H1 (cell line): ENCODE data around the gene CFAP97D2. TPM values are rescaled to one million over a fixed set of nuclear protein-coding genes. Genes with fewer than 3 reads are reported as not detected.

Source experiments
- CTCF ChIA-PET: fragments of 300-600 bp; sonication (Branson Sonifier 250); formaldehyde crosslinking; loops from one replicate; lab custom pipeline; 2021; ENCODE audit not compliant: partially characterized antibody; lab: Charles Lee
- POLR2A ChIA-PET: fragments of 300-600 bp; sonication (Branson Sonifier 250); formaldehyde crosslinking; loops from one replicate; lab custom pipeline; 2021; ENCODE audit warnings: inconsistent platforms; ENCODE audit not compliant: partially characterized antibody; lab: Charles Lee
- DNase-seq, 2 experiments: peaks; one replicate each; pipeline versions ENCODE4 v3.0.0 to v3.0.0-alpha.2; 2010 to 2022; ENCODE audit warnings: low spot score in 2 of 2, low read depth in 1 of 2, mixed read lengths in 1 of 2
- FAIRE-seq: peaks from 2 replicates; lab custom pipeline; 2011; peaks lifted over from hg19 to GRCh38; lab: Jason Lieb, UNC
- H2AFZ ChIP-seq: 2 replicates; pipeline ENCODE4 v1.8.1; 2012; ENCODE audit warnings: low read length, inconsistent platforms
- H2AK5ac ChIP-seq: 2 replicates; pipeline ENCODE4 v1.6.1; 2013; ENCODE audit warnings: low read depth, low read length
- H2BK120ac ChIP-seq: replicated peaks from 2 replicates; pipeline ENCODE3; 2013; ENCODE audit warnings: low read depth, low read length, inconsistent platforms
- H2BK12ac ChIP-seq: 2 replicates; pipeline ENCODE4 v1.6.1; 2013; ENCODE audit warnings: low read depth, low read length
- H2BK15ac ChIP-seq: 2 replicates; pipeline ENCODE4 v1.6.1; 2013; ENCODE audit warnings: low read length
- H2BK20ac ChIP-seq: 2 replicates; pipeline ENCODE4 v1.6.1; 2013; ENCODE audit warnings: low read length
- H2BK5ac ChIP-seq: 2 replicates; pipeline ENCODE4 v1.6.1; 2013; ENCODE audit warnings: low read depth, low read length
- H3K14ac ChIP-seq: 2 replicates; pipeline ENCODE4 v1.6.1; 2013; ENCODE audit warnings: inconsistent platforms; ENCODE audit not compliant: insufficient read length
- H3K18ac ChIP-seq: 2 replicates; pipeline ENCODE4 v1.6.1; 2013; ENCODE audit warnings: low read length; ENCODE audit errors: extremely low read depth
- H3K23ac ChIP-seq: 2 replicates; pipeline ENCODE4 v1.6.1; 2013; ENCODE audit warnings: inconsistent platforms; ENCODE audit not compliant: insufficient read length
- H3K23me2 ChIP-seq: 2 replicates; pipeline ENCODE4 v1.6.1; 2013; ENCODE audit warnings: low read depth, low read length
- H3K27ac ChIP-seq: 2 replicates; pipeline ENCODE4 v1.6.1; 2011; ENCODE audit warnings: low read depth, low read length, inconsistent platforms
- H3K27me3 ChIP-seq, 4 experiments: replicated peaks in 1 of 4; 1 replicate in 1 of 4; 2 replicates in 3 of 4; pipeline versions ENCODE4 v1.6.1 to v1.8.1; 2011 to 2013; ENCODE audit warnings: low read length in 3 of 4, mild to moderate bottlenecking in 3 of 4, inconsistent platforms in 2 of 4, mixed read lengths in 2 of 4, moderate library complexity in 1 of 4; ENCODE audit not compliant: control insufficient read depth in 3 of 4, insufficient read depth in 3 of 4; ENCODE audit errors: extremely low read depth in 1 of 4
- H3K36me3 ChIP-seq, 4 experiments: 2 replicates each; pipeline versions ENCODE4 v1.6.1 to v1.8.1; 2011 to 2013; ENCODE audit warnings: mild to moderate bottlenecking in 4 of 4, low read length in 3 of 4, moderate library complexity in 2 of 4, control low read depth in 1 of 4, inconsistent platforms in 1 of 4; ENCODE audit not compliant: insufficient read depth in 4 of 4, control insufficient read depth in 2 of 4
- H3K4ac ChIP-seq: replicated peaks from 2 replicates; pipeline ENCODE3; 2013; ENCODE audit warnings: low read length, low read depth, mixed read lengths, inconsistent platforms; ENCODE audit not compliant: insufficient read length
- H3K4me1 ChIP-seq, 4 experiments: replicated peaks in 1 of 4; 1 replicate in 1 of 4; 2 replicates in 3 of 4; pipeline versions ENCODE4 v1.6.1 to v1.8.1; 2011 to 2013; ENCODE audit warnings: low read length in 3 of 4, inconsistent platforms in 2 of 4, mixed read lengths in 1 of 4; ENCODE audit not compliant: insufficient read depth in 4 of 4, control insufficient read depth in 3 of 4
- H3K4me2 ChIP-seq, 2 experiments: 2 replicates each; pipeline versions ENCODE4 v1.6.1 to v1.8.1; 2011 to 2013; ENCODE audit warnings: low read depth in 2 of 2, low read length in 2 of 2, control low read depth in 1 of 2, inconsistent platforms in 1 of 2, mild to moderate bottlenecking in 1 of 2; ENCODE audit not compliant: insufficient read depth in 1 of 2
- H3K4me3 ChIP-seq, 4 experiments: fragments of 200-600, 300-600 bp in 1 of 4; sonication (generic), shearing (Covaris generic), sonication (Bioruptor Twin) in 1 of 4; 2 replicates each; pipeline versions ENCODE4 v1.5.1 to v1.8.1; 2011 to 2016; ENCODE audit warnings: low read length in 4 of 4, low read depth in 3 of 4, control low read depth in 2 of 4, inconsistent platforms in 2 of 4, mild to moderate bottlenecking in 2 of 4, mixed read lengths in 1 of 4, moderate library complexity in 1 of 4; ENCODE audit not compliant: insufficient read depth in 2 of 4; ENCODE audit errors: extremely low read depth in 1 of 4
- H3K56ac ChIP-seq: replicated peaks from 2 replicates; pipeline ENCODE3; 2013; ENCODE audit warnings: low read depth, mild to moderate bottlenecking, mixed read lengths, low read length, inconsistent platforms; ENCODE audit not compliant: insufficient read length
- H3K79me1 ChIP-seq: 2 replicates; pipeline ENCODE4 v1.6.1; 2013; ENCODE audit warnings: low read depth, low read length, control low read depth
- H3K79me2 ChIP-seq, 2 experiments: 2 replicates each; pipeline versions ENCODE4 v1.6.1 to v1.8.1; 2012 to 2013; ENCODE audit warnings: low read length in 2 of 2, mild to moderate bottlenecking in 2 of 2, inconsistent platforms in 1 of 2; ENCODE audit not compliant: insufficient read depth in 2 of 2, control insufficient read depth in 1 of 2
- H3K9ac ChIP-seq, 4 experiments: replicated peaks in 1 of 4; 1 replicate in 1 of 4; 2 replicates in 3 of 4; pipeline versions ENCODE4 v1.6.1 to v1.8.1; 2011 to 2013; ENCODE audit warnings: low read depth in 3 of 4, low read length in 3 of 4, control low read depth in 2 of 4, mild to moderate bottlenecking in 2 of 4, moderate library complexity in 2 of 4, inconsistent platforms in 1 of 4; ENCODE audit errors: extremely low read depth in 1 of 4
- H3K9me3 ChIP-seq, 2 experiments: 2 replicates each; pipeline versions ENCODE4 v1.6.1 to v1.8.1; 2012 to 2013; ENCODE audit warnings: mild to moderate bottlenecking in 2 of 2, moderate library complexity in 2 of 2, control low read depth in 1 of 2, inconsistent platforms in 1 of 2, low read depth in 1 of 2, low read length in 1 of 2, mixed read lengths in 1 of 2; ENCODE audit not compliant: insufficient read depth in 2 of 2
- H4K20me1 ChIP-seq, 2 experiments: replicated peaks in 1 of 2; 2 replicates each; pipeline versions ENCODE3 to v1.8.1; 2011 to 2013; ENCODE audit warnings: inconsistent platforms in 2 of 2, low read length in 2 of 2, mild to moderate bottlenecking in 1 of 2; ENCODE audit not compliant: insufficient read depth in 2 of 2, control insufficient read depth in 1 of 2
- H4K5ac ChIP-seq: 2 replicates; pipeline ENCODE4 v1.6.1; 2013; ENCODE audit warnings: low read length, low read depth, mixed read lengths, inconsistent platforms; ENCODE audit not compliant: insufficient read length
- H4K8ac ChIP-seq: 2 replicates; pipeline ENCODE4 v1.8.0; 2013; ENCODE audit warnings: mild to moderate bottlenecking, moderate library complexity, low read length, inconsistent platforms; ENCODE audit not compliant: insufficient read depth; ENCODE audit errors: extremely low read depth
- H4K91ac ChIP-seq: replicated peaks from 2 replicates; pipeline ENCODE3; 2013; ENCODE audit warnings: low read length, mixed read lengths, inconsistent platforms; ENCODE audit not compliant: insufficient read length
- ATF2 ChIP-seq: IDR thresholded peaks from 2 replicates; pipeline ENCODE4 v1.6.1; 2012; ENCODE audit warnings: low read length, inconsistent platforms
- FOSL1 ChIP-seq: IDR thresholded peaks from 2 replicates; pipeline ENCODE4 v1.6.1; 2011; ENCODE audit warnings: mild to moderate bottlenecking, low read depth, low read length, moderate library complexity; ENCODE audit not compliant: insufficient read depth
- HDAC2 ChIP-seq, 2 experiments: fragments of 300-600 bp in 1 of 2; sonication (generic) in 1 of 2; IDR thresholded peaks; 2 replicates each; pipeline ENCODE4 v1.6.1; 2011 to 2012; ENCODE audit warnings: low read depth in 2 of 2, low read length in 2 of 2, mild to moderate bottlenecking in 2 of 2, moderate library complexity in 2 of 2, borderline replicate concordance in 1 of 2, inconsistent platforms in 1 of 2
- SIN3A ChIP-seq, 2 experiments: IDR thresholded peaks in 1 of 2; conservative IDR thresholded peaks in 1 of 2; 2 replicates each; pipeline ENCODE4 v1.6.1; 2011 to 2012; ENCODE audit warnings: low read length in 2 of 2, improper control_type of control experiment in 1 of 2, low read depth in 1 of 2, mild to moderate bottlenecking in 1 of 2
- WGBS, 2 experiments: shearing (Covaris generic) in 1 of 2; methylation state at CpG; one replicate each; pipeline versions ENCODE4 v1.1.6 to v1.1.7; 2013 to 2015; ENCODE audit warnings: low lambda C conversion rate in 2 of 2, mixed read lengths in 2 of 2, inconsistent platforms in 1 of 2, low coverage in 1 of 2, missing lambda C conversion rate in 1 of 2; ENCODE audit not compliant: insufficient replicate concordance in 2 of 2, insufficient coverage in 1 of 2, insufficient read length in 1 of 2; ENCODE audit errors: extremely low coverage in 1 of 2, missing lambda C conversion rate in 1 of 2; 5-methylcytosine and 5-hydroxymethylcytosine counted together
- polyA plus RNA-seq, 7 experiments: library from polyadenylated mRNA; depleted of rRNA in 3 of 7; stranded (reverse) in 5 of 7; unstranded in 2 of 7; fragments of >200 nt in 5 of 7; fragments of 200-250 nt in 2 of 7; gene quantifications; 1 replicate in 5 of 7; 2 replicates in 1 of 7; 4 replicates in 1 of 7; pipeline versions ENCODE4 v1.2.1 to v1.2.3, GENCODE V29; 2011 to 2013; ENCODE audit warnings: missing spikeins in 2 of 7, mixed read lengths in 2 of 7
- total RNA-seq: library from RNA; stranded (reverse); fragmentation: NEBNext Ultra II Directional; extraction: Animal tissue kit (Norgen Biotek cat#: 25700); gene quantifications from 2 replicates; pipeline ENCODE4 v1.2.1, GENCODE V29; 2021

Gene CFAP97D2
- total and polyA plus RNA-seq, 2 of the 8 experiments (the other 6 are each of a cell fraction or from before 2014, with no cell fraction given), result not detected

- H2BK12ac ChIP-seq, result no peak overlapping the region
- H3K18ac ChIP-seq, result no peak overlapping the region
- no peaks in the 10 kb centered on the region for H3K4me1 ChIP-seq
- H3K27me3 ChIP-seq, result no peaks in the 10 kb centered on the region
- H3K79me1 ChIP-seq, result peaks cover 7% of the 10 kb centered on the region; the same call in 1 of the 2 replicates
- H3K14ac ChIP-seq, result no peak overlapping the region
- H2BK15ac ChIP-seq, result no peak overlapping the region
- DNase-seq (no peak), FAIRE-seq (no peak)
- no peak overlapping the region for H3K4ac ChIP-seq
- H3K27ac ChIP-seq, result no peak overlapping the region
- CTCF ChIA-PET, result no interaction called here
- no peak overlapping the region for H2BK5ac ChIP-seq
- no peaks in the 10 kb centered on the region; a peak in 1 of 4 replicates for H3K79me2 ChIP-seq
- no peak overlapping the region for H3K23ac ChIP-seq
- 93% methylated on average over 3 of the region's 3 CpGs; no CpG with 5 or more reads in 1 of the 2 experiments for WGBS, 2 experiments
- no peak overlapping the region for H4K91ac ChIP-seq
- no peak overlapping the region for H2BK120ac ChIP-seq
- no peak overlapping the region for H3K56ac ChIP-seq
- no peak overlapping the region for H2AFZ ChIP-seq
- H3K23me2 ChIP-seq, result no peaks in the 10 kb centered on the region
- H3K9ac ChIP-seq, result no peak overlapping the region
- H3K36me3 ChIP-seq, result peaks cover 19 to 99% (median 65%) of the 10 kb centered on the region in 4 experiments
- H3K4me3 ChIP-seq, result no peak overlapping the region
- H3K9me3 ChIP-seq, result no peaks in the 10 kb centered on the region
- H3K4me2 ChIP-seq, result no peak overlapping the region
- no peak overlapping the region for H4K8ac ChIP-seq
- POLR2A ChIA-PET, result interaction anchor here (2.6 to 2.7 kb wide), 2 partner anchors 10 to 12 kb away, joined by 12 to 15 read pairs; no protein-coding TSS in a partner anchor
- H4K20me1 ChIP-seq, result peaks cover 0 to 1% of the 10 kb centered on the region in 2 experiments
- no peak overlapping the region for H2AK5ac ChIP-seq
- no peak for TF ChIP-seq ATF2
- no peak for TF ChIP-seq SIN3A (conservative IDR thresholded peaks at IDR 0.05 in 1 of 2, IDR thresholded peaks at IDR 0.05 in 1 of 2; ENCODE audit: low read depth in 1 of 2, low read length in 2 of 2)
- TF ChIP-seq FOSL1, result no peak
- no peak for TF ChIP-seq HDAC2 (IDR thresholded peaks at IDR 0.05; ENCODE audit: borderline replicate concordance in 1 of 2, low read depth in 2 of 2, low read length in 2 of 2)
- no peak overlapping the region for H4K5ac ChIP-seq
- H2BK20ac ChIP-seq, result no peak overlapping the region
Observed at GRCh38 chr13:114248011-114248410, 69.0 kb downstream of the CFAP97D2 start.
